ENCODE data around the gene NOXA1. TPM values are rescaled to one million over a fixed set of nuclear protein-coding genes. Genes with fewer than 3 reads are reported as not detected.

NOXA1 gene
- total RNA-seq, 1 experiment from 2014 or later = 0.28 TPM

- ChIA-PET CTCF (no interaction called here), POLR2A (ENCODE audit: low non-redundant PET) (interaction anchor here (0.6 to 0.7 kb wide), 2 partner anchors 32 to 431 kb away, joined by 3 to 6 read pairs; no protein-coding TSS in a partner anchor)
- H3K4me1 ChIP-seq (ENCODE audit: insufficient read depth, low read length, poor library complexity, severe bottlenecking) = peaks cover 17% of the 10 kb centered on the region
- no peaks in the 10 kb centered on the region for H3K27me3 ChIP-seq (replicated peaks; ENCODE audit: insufficient read depth, low read depth, low read length, poor library complexity)
- no peaks in the 10 kb centered on the region for H3K36me3 ChIP-seq (ENCODE audit: insufficient read depth, low read length, poor library complexity, severe bottlenecking)
- intact Hi-C loops (cut with micrococcal nuclease; ENCODE audit: unreplicated experiment) = no loop called here
- no peak overlapping the region for H3K27ac ChIP-seq (ENCODE audit: low read depth, low read length, poor library complexity, severe bottlenecking)
- BruUV-seq (replicated peaks) = no TSS peak
- DNase-seq (ENCODE audit: low spot score) = no peak
- H3K9me3 ChIP-seq (ENCODE audit: low read depth, low read length, poor library complexity, severe bottlenecking) = no peaks in the 10 kb centered on the region
- peak overlapping the region; percentile 43 for H3K4me3 ChIP-seq (ENCODE audit: low read depth, low read length, poor library complexity, severe bottlenecking)
- TF ChIP-seq EZH2 (IDR thresholded peaks at IDR 0.05; ENCODE audit: borderline replicate concordance, low read depth, low read length, poor library complexity, severe bottlenecking) = no peak
- TF ChIP-seq, protein P1, sequence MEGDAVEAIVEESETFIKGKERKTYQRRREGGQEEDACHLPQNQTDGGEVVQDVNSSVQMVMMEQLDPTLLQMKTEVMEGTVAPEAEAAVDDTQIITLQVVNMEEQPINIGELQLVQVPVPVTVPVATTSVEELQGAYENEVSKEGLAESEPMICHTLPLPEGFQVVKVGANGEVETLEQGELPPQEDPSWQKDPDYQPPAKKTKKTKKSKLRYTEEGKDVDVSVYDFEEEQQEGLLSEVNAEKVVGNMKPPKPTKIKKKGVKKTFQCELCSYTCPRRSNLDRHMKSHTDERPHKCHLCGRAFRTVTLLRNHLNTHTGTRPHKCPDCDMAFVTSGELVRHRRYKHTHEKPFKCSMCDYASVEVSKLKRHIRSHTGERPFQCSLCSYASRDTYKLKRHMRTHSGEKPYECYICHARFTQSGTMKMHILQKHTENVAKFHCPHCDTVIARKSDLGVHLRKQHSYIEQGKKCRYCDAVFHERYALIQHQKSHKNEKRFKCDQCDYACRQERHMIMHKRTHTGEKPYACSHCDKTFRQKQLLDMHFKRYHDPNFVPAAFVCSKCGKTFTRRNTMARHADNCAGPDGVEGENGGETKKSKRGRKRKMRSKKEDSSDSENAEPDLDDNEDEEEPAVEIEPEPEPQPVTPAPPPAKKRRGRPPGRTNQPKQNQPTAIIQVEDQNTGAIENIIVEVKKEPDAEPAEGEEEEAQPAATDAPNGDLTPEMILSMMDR (conservative IDR thresholded peaks at IDR 0.05; ENCODE audit: low read depth, low read length) = no peak
These were observed 17.0 kb upstream of the NOXA1 start for GRCh38 chr9:137406085-137406760.

DNA sequence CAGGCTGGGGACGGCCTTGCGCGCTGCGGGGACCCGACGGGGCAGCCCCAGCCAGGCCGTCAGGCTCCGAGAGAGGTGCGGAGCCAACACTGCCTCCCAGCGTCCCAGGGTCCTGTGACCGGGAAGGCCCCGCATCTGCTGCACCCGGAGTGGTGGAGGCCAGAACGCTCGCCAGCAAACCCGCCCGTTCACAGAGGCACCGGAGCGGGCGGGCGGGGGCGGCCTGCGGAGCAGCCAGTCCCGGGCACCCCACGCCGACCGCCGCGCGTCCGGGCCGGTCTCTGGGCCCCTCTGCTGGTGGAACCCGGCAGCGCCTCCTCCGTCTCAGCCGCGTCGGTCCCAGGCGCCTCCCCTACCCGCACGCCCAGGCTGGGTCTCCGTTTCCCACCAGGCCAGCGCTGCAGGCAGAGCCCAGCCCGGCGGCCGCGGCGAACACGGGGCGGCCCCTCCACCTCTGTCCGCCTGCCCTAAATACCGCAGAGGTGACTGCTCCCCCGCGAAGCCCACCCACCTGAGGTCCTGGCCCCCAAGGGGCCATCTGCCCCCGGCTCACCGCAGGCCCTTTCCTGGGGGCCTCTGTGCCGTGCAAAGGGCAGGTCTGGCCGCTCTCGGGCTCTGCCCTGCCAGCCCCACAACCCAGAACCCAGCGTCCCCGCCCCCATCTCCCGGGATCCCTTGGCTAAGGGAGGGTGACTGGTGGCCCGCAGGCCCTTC is 16.2 kb upstream of the NOXA1 start:
- no peaks in the 10 kb centered on the region for H3K27me3 ChIP-seq (replicated peaks; ENCODE audit: insufficient read depth, low read depth, low read length, poor library complexity)
- H3K4me1 ChIP-seq (ENCODE audit: insufficient read depth, low read length, poor library complexity, severe bottlenecking) = peaks cover 23% of the 10 kb centered on the region
- no TSS peak for BruUV-seq (replicated peaks)
- H3K27ac ChIP-seq (ENCODE audit: low read depth, low read length, poor library complexity, severe bottlenecking) = no peak overlapping the region
- TF ChIP-seq, protein P1 (conservative IDR thresholded peaks at IDR 0.05; ENCODE audit: low read depth, low read length) = peak; percentile 60; the same call in 1 of the 2 replicates
- TF ChIP-seq EZH2 (IDR thresholded peaks at IDR 0.05; ENCODE audit: borderline replicate concordance, low read depth, low read length, poor library complexity, severe bottlenecking) = no peak
- intact Hi-C loops (cut with micrococcal nuclease; ENCODE audit: unreplicated experiment) = no loop called here
- no peaks in the 10 kb centered on the region for H3K9me3 ChIP-seq (ENCODE audit: low read depth, low read length, poor library complexity, severe bottlenecking)
- no peaks in the 10 kb centered on the region for H3K36me3 ChIP-seq (ENCODE audit: insufficient read depth, low read length, poor library complexity, severe bottlenecking)
- CTCF ChIA-PET = no interaction called here
- peak overlapping the region; percentile 43 for H3K4me3 ChIP-seq (ENCODE audit: low read depth, low read length, poor library complexity, severe bottlenecking)
- POLR2A ChIA-PET (ENCODE audit: low non-redundant PET) = no interaction called here
- DNase-seq (ENCODE audit: low spot score) = peak; percentile 77

DNA sequence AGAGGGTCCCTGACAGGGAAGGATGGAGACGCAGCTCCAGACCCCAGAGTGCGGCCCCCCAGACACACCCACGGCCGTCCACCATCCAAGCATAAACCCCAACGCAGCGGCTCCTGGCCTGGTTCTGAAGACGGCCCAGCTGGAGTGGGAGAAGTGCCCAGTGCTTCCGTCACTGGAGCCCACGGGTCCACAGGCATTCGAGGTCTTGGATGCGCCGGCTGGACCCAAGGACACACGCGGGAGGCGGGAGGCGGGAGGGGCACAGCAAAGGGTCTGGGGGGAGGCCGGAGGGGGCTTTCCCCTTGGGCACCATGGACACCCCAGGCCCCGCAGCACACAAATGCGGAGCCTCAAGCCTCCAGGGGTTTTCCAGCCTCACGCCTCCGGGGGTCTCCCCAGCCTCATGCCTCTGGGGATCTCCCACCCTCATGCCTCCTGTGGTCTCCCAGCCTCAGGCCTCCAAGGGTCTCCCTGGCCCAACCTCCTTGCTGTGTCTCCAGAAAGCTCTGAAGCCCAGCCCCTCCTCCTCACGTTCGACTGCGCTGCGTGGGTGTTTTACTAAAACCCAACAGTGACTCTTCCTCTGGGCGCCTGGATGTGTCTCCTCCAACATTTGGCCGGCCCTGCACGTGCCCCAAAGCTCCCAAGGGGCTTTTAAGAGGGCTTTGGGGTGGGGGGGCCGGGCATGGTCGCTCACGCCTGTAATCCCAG is 15.4 kb upstream of the NOXA1 start:
- no TSS peak for BruUV-seq (replicated peaks)
- TF ChIP-seq EZH2 (IDR thresholded peaks at IDR 0.05; ENCODE audit: borderline replicate concordance, low read depth, low read length, poor library complexity, severe bottlenecking) = no peak
- TF ChIP-seq, protein P1 (conservative IDR thresholded peaks at IDR 0.05; ENCODE audit: low read depth, low read length) = no peak
- ChIA-PET POLR2A (ENCODE audit: low non-redundant PET) (no interaction called here), CTCF (interaction anchor here (0.6 kb wide), 1 partner anchor 372 kb away, joined by 6 read pairs; no protein-coding TSS in a partner anchor)
- Histone ChIP-seq H3K4me1 (ENCODE audit: insufficient read depth, low read length, poor library complexity, severe bottlenecking) (peaks cover 27% of the 10 kb centered on the region), H3K27ac (ENCODE audit: low read depth, low read length, poor library complexity, severe bottlenecking) (no peak overlapping the region), H3K36me3 (ENCODE audit: insufficient read depth, low read length, poor library complexity, severe bottlenecking) (no peaks in the 10 kb centered on the region), H3K27me3 (replicated peaks; ENCODE audit: insufficient read depth, low read depth, low read length, poor library complexity) (no peaks in the 10 kb centered on the region), H3K4me3 (ENCODE audit: low read depth, low read length, poor library complexity, severe bottlenecking) (peak overlapping the region; percentile 43), H3K9me3 (ENCODE audit: low read depth, low read length, poor library complexity, severe bottlenecking) (no peaks in the 10 kb centered on the region)
- peak; percentile 57 for DNase-seq (ENCODE audit: low spot score)
- intact Hi-C loops (cut with micrococcal nuclease; ENCODE audit: unreplicated experiment) = loop anchor here (2.0 kb wide), 1 partner anchor 113 kb away; no protein-coding TSS in a partner anchor
